Measurements from ENCODE around the gene SEC14L5. TPM values are rescaled to one million over a fixed set of nuclear protein-coding genes. Genes with fewer than 3 reads are reported as not detected.

The SEC14L5 gene
- total and polyA plus RNA-seq, 2 of the 4 experiments (the other 2 are of a cell fraction) = 0.07 TPM; not detected in 1

GRCh38 chr16:5062790-5063765, 104.9 kb downstream of the SEC14L5 start:
- Histone ChIP-seq H3K36me3 (ENCODE audit: control insufficient read depth, insufficient read depth, low read length) (no peaks in the 10 kb centered on the region), H2AK9ac (replicated peaks; ENCODE audit: low read depth, low read length, poor library complexity) (no peak overlapping the region), H3K4me3 (ENCODE audit: insufficient read depth, low read depth, low read length) (no peak overlapping the region), H2BK20ac (ENCODE audit: low read depth, low read length) (no peak overlapping the region), H3K23ac (ENCODE audit: low read depth, low read length) (no peak overlapping the region), H4K20me1 (ENCODE audit: insufficient read depth, low read length) (no peaks in the 10 kb centered on the region), H2AK5ac (ENCODE audit: low read depth, low read length) (no peak overlapping the region), H3K27ac (ENCODE audit: insufficient read depth, low read length) (no peak overlapping the region), H3K27me3 (ENCODE audit: control insufficient read depth, insufficient read depth, low read length) (peaks cover 21% of the 10 kb centered on the region), H3K4ac (ENCODE audit: low read depth, low read length) (no peak overlapping the region), H3K9me3 (ENCODE audit: control insufficient read depth, insufficient read depth, low read length) (no peaks in the 10 kb centered on the region), H4K8ac (ENCODE audit: low read depth in 2 of 2, low read length in 2 of 2) (no peak overlapping the region), H4K5ac (ENCODE audit: low read depth, low read length) (no peak overlapping the region), H2BK120ac (ENCODE audit: low read depth, low read length) (no peak overlapping the region), H3K56ac (ENCODE audit: extremely low read depth, insufficient read depth, low read length) (no peak overlapping the region), H3K14ac (replicated peaks; ENCODE audit: low read depth, low read length) (no peak overlapping the region), H4K91ac (ENCODE audit: insufficient read depth, low read depth, low read length) (no peak overlapping the region), H2BK15ac (ENCODE audit: low read depth, low read length) (no peak overlapping the region), H2BK5ac (ENCODE audit: low read depth, low read length, poor library complexity, severe bottlenecking) (no peak overlapping the region), H3K4me1 (ENCODE audit: control insufficient read depth, insufficient read depth, low read length) (peaks cover 6% of the 10 kb centered on the region; the same call in 1 of the 2 replicates), H3K18ac (ENCODE audit: low read depth, low read length) (no peak overlapping the region), H2AFZ (replicated peaks; ENCODE audit: low read length, poor library complexity) (peak overlapping the region; percentile 17), H3K79me1 (ENCODE audit: low read depth in 1 of 2, low read length in 2 of 2) (no peaks in the 10 kb centered on the region), H3K4me2 (ENCODE audit: low read depth, low read length) (no peak overlapping the region), H3K9me1 (ENCODE audit: insufficient read depth, low read length) (peaks cover 3% of the 10 kb centered on the region; the same call in 1 of the 2 replicates), H3K9ac (ENCODE audit: low read depth, low read length) (no peak overlapping the region)
- DNase-seq (no peak), ATAC-seq (ENCODE audit: low read depth) (no peak)
- BruUV-seq (replicated peaks) = no TSS peak
- ChIA-PET CTCF (no interaction called here), POLR2A (ENCODE audit: unreplicated experiment) (no interaction called here)
- TF ChIP-seq RFX5 (IDR thresholded peaks at IDR 0.05; ENCODE audit: low read depth, low read length) = no peak
- TF ChIP-seq, protein P1, sequence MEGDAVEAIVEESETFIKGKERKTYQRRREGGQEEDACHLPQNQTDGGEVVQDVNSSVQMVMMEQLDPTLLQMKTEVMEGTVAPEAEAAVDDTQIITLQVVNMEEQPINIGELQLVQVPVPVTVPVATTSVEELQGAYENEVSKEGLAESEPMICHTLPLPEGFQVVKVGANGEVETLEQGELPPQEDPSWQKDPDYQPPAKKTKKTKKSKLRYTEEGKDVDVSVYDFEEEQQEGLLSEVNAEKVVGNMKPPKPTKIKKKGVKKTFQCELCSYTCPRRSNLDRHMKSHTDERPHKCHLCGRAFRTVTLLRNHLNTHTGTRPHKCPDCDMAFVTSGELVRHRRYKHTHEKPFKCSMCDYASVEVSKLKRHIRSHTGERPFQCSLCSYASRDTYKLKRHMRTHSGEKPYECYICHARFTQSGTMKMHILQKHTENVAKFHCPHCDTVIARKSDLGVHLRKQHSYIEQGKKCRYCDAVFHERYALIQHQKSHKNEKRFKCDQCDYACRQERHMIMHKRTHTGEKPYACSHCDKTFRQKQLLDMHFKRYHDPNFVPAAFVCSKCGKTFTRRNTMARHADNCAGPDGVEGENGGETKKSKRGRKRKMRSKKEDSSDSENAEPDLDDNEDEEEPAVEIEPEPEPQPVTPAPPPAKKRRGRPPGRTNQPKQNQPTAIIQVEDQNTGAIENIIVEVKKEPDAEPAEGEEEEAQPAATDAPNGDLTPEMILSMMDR (conservative IDR thresholded peaks at IDR 0.05; ENCODE audit: low read depth, low read length) = no peak
- 50% methylated on average over 5 of the region's 19 CpGs; no CpG with 5 or more reads in 1 of the 2 experiments for whole genome bisulfite sequencing, 2 experiments (ENCODE audit: extremely low coverage in 2 of 2, insufficient read length in 1 of 2)
- in situ Hi-C loops (cut with MboI; ENCODE audit: low sequenced_read_pairs) (no loop called here), intact Hi-C loops (cut with micrococcal nuclease) (no loop called here), dilution Hi-C loops (cut with HindIII; ENCODE audit: low sequenced_read_pairs, unreplicated experiment) (no loop called here)
